Hepatocyte (in vitro differentiated cells): ENCODE data around the gene SLC16A14. TPM values are rescaled to one million over a fixed set of nuclear protein-coding genes. Genes with fewer than 3 reads are reported as not detected.

ENCODE experiments used
- DNase-seq: peaks from one replicate; pipeline ENCODE4 v3.0.0-alpha.2; 2016; ENCODE audit warnings: low spot score
- H2AFZ ChIP-seq: fragments of 200-600 bp; sonication (generic); 2 replicates; pipeline ENCODE4 v1.6.0; 2016; ENCODE audit warnings: antibody characterized with exemption, mild to moderate bottlenecking
- H3K27ac ChIP-seq: fragments of 200-600 bp; sonication (generic); 2 replicates; pipeline ENCODE4 v1.5.1; 2016; ENCODE audit warnings: mild to moderate bottlenecking
- H3K27me3 ChIP-seq: fragments of 200-600 bp; sonication (generic); 2 replicates; pipeline ENCODE4 v1.6.1; 2016
- H3K36me3 ChIP-seq: fragments of 200-600 bp; sonication (generic); replicated peaks from 2 replicates; pipeline ENCODE4 v1.5.1; 2016; ENCODE audit warnings: low read depth; ENCODE audit not compliant: insufficient read depth
- H3K4me1 ChIP-seq: fragments of 200-600 bp; sonication (generic); 2 replicates; pipeline ENCODE4 v1.5.1; 2016; ENCODE audit warnings: mild to moderate bottlenecking, moderate library complexity; ENCODE audit not compliant: insufficient read depth
- H3K4me2 ChIP-seq: fragments of 200-600 bp; sonication (generic); 2 replicates; pipeline ENCODE4 v1.6.0; 2016
- H3K4me3 ChIP-seq: fragments of 200-600 bp; sonication (generic); 2 replicates; pipeline ENCODE4 v1.5.1; 2016; ENCODE audit warnings: mild to moderate bottlenecking
- H3K79me2 ChIP-seq: fragments of 200-600 bp; sonication (generic); 2 replicates; pipeline ENCODE4 v1.6.0; 2017; ENCODE audit warnings: mild to moderate bottlenecking
- H3K9me2 ChIP-seq: fragments of 200-600 bp; sonication (generic); replicated peaks from 2 replicates; pipeline ENCODE4 v1.6.0; 2017; ENCODE audit warnings: mild to moderate bottlenecking; ENCODE audit not compliant: insufficient read depth
- H3K9me3 ChIP-seq: fragments of 200-600 bp; sonication (generic); 2 replicates; pipeline ENCODE4 v1.5.1; 2016; ENCODE audit warnings: low read depth, mild to moderate bottlenecking
- H4K20me1 ChIP-seq: fragments of 200-600 bp; sonication (generic); 2 replicates; pipeline ENCODE4 v1.6.0; 2016; ENCODE audit warnings: mild to moderate bottlenecking; ENCODE audit not compliant: insufficient read depth, poor library complexity, severe bottlenecking
- CTCF ChIP-seq: fragments of 200-600 bp; sonication (generic); IDR thresholded peaks from 2 replicates; pipeline ENCODE4 v1.5.1; 2016; ENCODE audit warnings: antibody characterized with exemption, mild to moderate bottlenecking; ENCODE audit not compliant: poor library complexity
- EZH2 ChIP-seq: fragments of 200-600 bp; sonication (generic); IDR thresholded peaks from 2 replicates; pipeline ENCODE4 v1.6.1; 2016; ENCODE audit warnings: antibody characterized with exemption, mild to moderate bottlenecking, borderline replicate concordance
- EZH2phosphoT487 ChIP-seq: fragments of 200-600 bp; sonication (generic); IDR thresholded peaks from one replicate; pipeline ENCODE4 v1.6.1; 2018; ENCODE audit warnings: antibody characterized with exemption, mild to moderate bottlenecking, low read depth, moderate library complexity; ENCODE audit not compliant: unreplicated experiment, severe bottlenecking
- WGBS: methylation state at CpG from one replicate; pipeline ENCODE4 v1.1.6; 2016; ENCODE audit warnings: low lambda C conversion rate; ENCODE audit errors: missing lambda C conversion rate; 5-methylcytosine and 5-hydroxymethylcytosine counted together
- polyA plus RNA-seq: library from polyadenylated mRNA; unstranded; fragments of >200 nt; fragmentation: Nextera tagmentation; extraction: Ambion mirVana; gene quantifications from 2 replicates; pipeline ENCODE4 v1.2.1, GENCODE V29; 2016
- total RNA-seq: library from RNA; depleted of rRNA; stranded (reverse); fragments of >200 nt; gene quantifications from 2 replicates; pipeline ENCODE4 v1.2.3, GENCODE V29; 2014

Gene SLC16A14
- total and polyA plus RNA-seq, 2 experiments from 2014 or later = 1.3 to 2.1 TPM

GRCh38 chr2:230019742-230020141, 49.0 kb downstream of the SLC16A14 start:
- Histone ChIP-seq H2AFZ (no peak overlapping the region), H3K4me2 (no peak overlapping the region), H3K27me3 (no peaks in the 10 kb centered on the region), H3K4me1 (no peaks in the 10 kb centered on the region), H3K9me3 (no peaks in the 10 kb centered on the region), H3K79me2 (no peaks in the 10 kb centered on the region), H3K27ac (no peak overlapping the region), H3K9me2 (no peaks in the 10 kb centered on the region), H3K36me3 (no peaks in the 10 kb centered on the region), H3K4me3 (no peak overlapping the region), H4K20me1 (no peaks in the 10 kb centered on the region)
- no peak for TF ChIP-seq CTCF
- TF ChIP-seq EZH2phosphoT487 = no peak
- no peak for TF ChIP-seq EZH2
- WGBS = 88% methylated on average over 3 of the region's 3 CpGs
- DNase-seq = no peak

- Histone ChIP-seq H3K4me2 (no peak overlapping the region), H3K4me1 (no peaks in the 10 kb centered on the region), H3K27ac (no peak overlapping the region), H3K4me3 (no peak overlapping the region), H3K36me3 (no peaks in the 10 kb centered on the region), H3K27me3 (no peaks in the 10 kb centered on the region), H3K79me2 (no peaks in the 10 kb centered on the region), H2AFZ (no peak overlapping the region), H3K9me3 (no peaks in the 10 kb centered on the region), H3K9me2 (no peaks in the 10 kb centered on the region), H4K20me1 (no peaks in the 10 kb centered on the region)
- 95% methylated on average over 4 of the region's 4 CpGs for WGBS
- TF ChIP-seq CTCF (no peak), EZH2phosphoT487 (no peak), EZH2 (no peak)
- DNase-seq = no peak
Observed at GRCh38 chr2:230018153-230018552, 50.6 kb downstream of the SLC16A14 start.

- Histone ChIP-seq H3K36me3 (no peaks in the 10 kb centered on the region), H2AFZ (no peak overlapping the region), H3K9me3 (no peaks in the 10 kb centered on the region), H4K20me1 (no peaks in the 10 kb centered on the region), H3K27ac (no peak overlapping the region), H3K79me2 (no peaks in the 10 kb centered on the region), H3K4me1 (peaks cover 2% of the 10 kb centered on the region), H3K27me3 (no peaks in the 10 kb centered on the region), H3K9me2 (no peaks in the 10 kb centered on the region), H3K4me3 (no peak overlapping the region), H3K4me2 (no peak overlapping the region)
- no peak for DNase-seq
- TF ChIP-seq EZH2 (no peak), EZH2phosphoT487 (no peak), CTCF (no peak)
Observed at GRCh38 chr2:230016844-230017243, 51.9 kb downstream of the SLC16A14 start.

- Histone ChIP-seq H2AFZ (no peak overlapping the region), H4K20me1 (no peaks in the 10 kb centered on the region), H3K4me2 (no peak overlapping the region), H3K27ac (peak overlapping the region; percentile 44), H3K36me3 (no peaks in the 10 kb centered on the region), H3K4me1 (peaks cover 10% of the 10 kb centered on the region), H3K4me3 (no peak overlapping the region), H3K27me3 (no peaks in the 10 kb centered on the region), H3K9me2 (no peaks in the 10 kb centered on the region), H3K9me3 (no peaks in the 10 kb centered on the region), H3K79me2 (no peaks in the 10 kb centered on the region)
- no peak for DNase-seq
- TF ChIP-seq EZH2 (no peak), EZH2phosphoT487 (no peak), CTCF (no peak)
- WGBS = 88% methylated on average over 10 of the region's 10 CpGs
Observed at GRCh38 chr2:230012267-230012884, 56.3 kb downstream of the SLC16A14 start.
